Measurements from ENCODE around the gene CH25H.
A peak's percentile ranks its signal among the peaks of the same experiment; 100 is the strongest.

GRCh38 chr10:89242840-89243568, 35.9 kb upstream of the CH25H start:
- TF ChIP-seq CTCF (IDR thresholded peaks at IDR 0.05), result no peak
- peak; percentile 13 for TF ChIP-seq POLR2A (IDR thresholded peaks at IDR 0.05)

All from right lobe of liver (tissue), 4 donors.